Stimulated activated naive CD8-positive, alpha-beta T cell treated with anti-CD3 and anti-CD28 coated beads, Interleukin-15, Interleukin-2, amounts not matched to agents 100 U/mL and 50 U/mL, for 24 hours (primary cell): ENCODE data around the gene FAM156A.
"Not testable (repeated sequence)": the region's sequence is repeated elsewhere in the genome, so short reads cannot be mapped to it uniquely, and the experiment has no call there.

Source experiments
- ATAC-seq: fragments of 150-1000 bp; cut with Tn5 transposase; one replicate; pipeline ENCODE4 v1.10.0; 2021
- DNase-seq: peaks from one replicate; pipeline ENCODE4 v3.0.0; 2021

The FAM156A gene

GRCh38 chrX:52905531-52905930, 52.8 kb downstream of the FAM156A start:
- ATAC-seq, result not testable (repeated sequence)

More at GRCh38 chrX:52905531-52905930, 52.8 kb downstream of the FAM156A start:
- not testable (repeated sequence) for DNase-seq
